LNCaP clone FGC (cell line): ENCODE data around the gene DOCK9.
"Not testable (repeated sequence)": the region's sequence is repeated elsewhere in the genome, so short reads cannot be mapped to it uniquely, and the experiment has no call there.

ENCODE experiments used
- DNase-seq: peaks from one replicate; pipeline ENCODE4 v3.0.0-alpha.2; 2011; ENCODE audit warnings: low read depth
- H3K4me3 ChIP-seq: 2 replicates; pipeline ENCODE4 v1.5.1; 2011; ENCODE audit warnings: mild to moderate bottlenecking, low read depth, low read length, control low read depth
- TF ChIP-seq, protein P1 (sequence below): IDR thresholded peaks from 2 replicates; pipeline ENCODE4 v1.5.1; 2012; ENCODE audit warnings: mild to moderate bottlenecking; ENCODE audit not compliant: control insufficient read depth, insufficient read depth; ENCODE audit errors: extremely low read depth

Gene DOCK9

GRCh38 chr13:98900442-98900841 lies 77.4 kb downstream of the DOCK9 start:
- DNase-seq, result no peak
- TF ChIP-seq, protein P1, sequence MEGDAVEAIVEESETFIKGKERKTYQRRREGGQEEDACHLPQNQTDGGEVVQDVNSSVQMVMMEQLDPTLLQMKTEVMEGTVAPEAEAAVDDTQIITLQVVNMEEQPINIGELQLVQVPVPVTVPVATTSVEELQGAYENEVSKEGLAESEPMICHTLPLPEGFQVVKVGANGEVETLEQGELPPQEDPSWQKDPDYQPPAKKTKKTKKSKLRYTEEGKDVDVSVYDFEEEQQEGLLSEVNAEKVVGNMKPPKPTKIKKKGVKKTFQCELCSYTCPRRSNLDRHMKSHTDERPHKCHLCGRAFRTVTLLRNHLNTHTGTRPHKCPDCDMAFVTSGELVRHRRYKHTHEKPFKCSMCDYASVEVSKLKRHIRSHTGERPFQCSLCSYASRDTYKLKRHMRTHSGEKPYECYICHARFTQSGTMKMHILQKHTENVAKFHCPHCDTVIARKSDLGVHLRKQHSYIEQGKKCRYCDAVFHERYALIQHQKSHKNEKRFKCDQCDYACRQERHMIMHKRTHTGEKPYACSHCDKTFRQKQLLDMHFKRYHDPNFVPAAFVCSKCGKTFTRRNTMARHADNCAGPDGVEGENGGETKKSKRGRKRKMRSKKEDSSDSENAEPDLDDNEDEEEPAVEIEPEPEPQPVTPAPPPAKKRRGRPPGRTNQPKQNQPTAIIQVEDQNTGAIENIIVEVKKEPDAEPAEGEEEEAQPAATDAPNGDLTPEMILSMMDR, result no peak
- H3K4me3 ChIP-seq, result no peak overlapping the region

- no peak for DNase-seq
- TF ChIP-seq, protein P1, result no peak
- no peak overlapping the region for H3K4me3 ChIP-seq
These were observed 80.2 kb downstream of the DOCK9 start for GRCh38 chr13:98897706-98898105.

GRCh38 chr13:98896868-98897144 lies 81.1 kb downstream of the DOCK9 start:
- DNase-seq, result no peak
- TF ChIP-seq, protein P1, result no peak
- no peak overlapping the region for H3K4me3 ChIP-seq

GRCh38 chr13:98896083-98896867 lies 81.6 kb downstream of the DOCK9 start:
- TF ChIP-seq, protein P1, result no peak
- H3K4me3 ChIP-seq, result no peak overlapping the region
- DNase-seq, result no peak

GRCh38 chr13:98894814-98895213 lies 83.0 kb downstream of the DOCK9 start:
- not testable (repeated sequence) for H3K4me3 ChIP-seq, DNase-seq

- TF ChIP-seq, protein P1, result no peak
- no peak overlapping the region for H3K4me3 ChIP-seq
- DNase-seq, result no peak
These were observed 84.5 kb downstream of the DOCK9 start for GRCh38 chr13:98893371-98893770.

- H3K4me3 ChIP-seq, result no peak overlapping the region
- TF ChIP-seq, protein P1, result no peak
- no peak for DNase-seq
These were observed 85.0 kb downstream of the DOCK9 start for GRCh38 chr13:98892821-98893220.
